Non-pigmented ciliary epithelial cell (primary cell): ENCODE results near the gene KCNN4.
A peak's percentile ranks its signal among the peaks of the same experiment; 100 is the strongest.
"Not testable (repeated sequence)": the region's sequence is repeated elsewhere in the genome, so short reads cannot be mapped to it uniquely, and the experiment has no call there.

Experiments used
- DNase-seq: peaks from one replicate; pipeline ENCODE4 v3.0.0-alpha.2; 2010; ENCODE audit warnings: low read depth

KCNN4 gene

DNA sequence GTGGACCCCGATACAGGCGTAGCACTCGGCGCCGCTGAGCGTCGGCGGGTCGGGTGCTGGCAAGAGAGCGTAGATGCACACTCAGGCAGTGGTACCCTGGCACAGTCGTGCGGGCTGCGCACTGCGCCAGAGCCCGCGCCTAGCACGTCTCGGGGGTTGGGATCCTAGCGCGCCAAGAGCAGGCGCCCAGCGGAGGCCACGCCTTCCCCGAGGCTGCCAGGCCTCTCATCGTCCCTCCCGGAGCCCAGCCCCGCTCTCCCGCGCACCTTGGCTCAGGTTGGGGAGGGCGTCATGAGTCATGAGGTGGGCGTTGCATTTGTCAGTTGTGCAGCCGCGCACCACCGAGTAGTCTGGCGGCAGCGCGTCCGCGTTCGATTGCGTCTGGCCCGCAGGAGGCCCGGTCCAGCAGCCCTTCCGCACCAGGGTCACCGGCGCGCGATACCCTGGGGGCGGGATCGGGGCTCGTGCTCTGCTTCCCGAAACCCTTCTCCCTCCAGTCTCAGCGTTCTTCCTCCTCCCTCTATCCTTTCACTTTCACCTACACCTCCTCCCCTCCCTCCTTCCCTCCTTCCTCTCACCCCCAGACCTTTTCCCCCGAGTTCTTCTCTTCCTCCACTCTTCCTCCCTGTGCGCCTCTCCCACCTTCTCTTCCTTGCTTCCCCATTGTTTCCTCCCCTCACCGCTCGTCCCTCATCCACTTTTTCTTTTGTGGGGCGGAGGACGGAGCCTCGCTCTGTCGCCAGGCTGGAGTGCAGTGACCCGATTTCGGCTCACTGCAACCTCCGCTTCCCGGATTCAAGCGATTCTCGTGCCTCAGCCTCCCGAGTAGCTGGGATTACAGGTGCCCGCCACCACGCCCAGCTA is 18.0 kb upstream of the KCNN4 start:
- no peak for DNase-seq

GRCh38 chr19:43798026-43798545 is 17.3 kb upstream of the KCNN4 start:
- no peak for DNase-seq

DNA sequence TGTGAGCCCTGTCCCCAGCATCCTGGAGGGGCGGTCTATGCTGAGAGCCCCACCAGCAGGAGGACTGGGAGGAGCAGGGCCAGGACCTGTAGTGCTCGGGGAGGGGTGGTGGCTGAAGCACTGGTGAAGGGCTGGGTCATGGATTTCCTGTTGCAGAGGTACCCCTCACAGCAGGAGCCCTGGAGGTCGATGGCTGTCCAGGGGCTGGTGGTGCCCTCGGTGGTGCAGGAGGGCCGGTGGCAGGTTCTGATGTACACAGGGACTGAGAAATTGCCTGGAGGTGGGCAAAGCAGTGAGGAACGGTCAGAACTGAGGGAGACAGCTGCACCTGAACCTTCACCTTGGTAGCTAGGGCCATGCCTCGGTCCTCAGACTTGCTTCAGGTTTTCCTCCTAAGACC is 16.8 kb upstream of the KCNN4 start:
- DNase-seq: no peak

DNA sequence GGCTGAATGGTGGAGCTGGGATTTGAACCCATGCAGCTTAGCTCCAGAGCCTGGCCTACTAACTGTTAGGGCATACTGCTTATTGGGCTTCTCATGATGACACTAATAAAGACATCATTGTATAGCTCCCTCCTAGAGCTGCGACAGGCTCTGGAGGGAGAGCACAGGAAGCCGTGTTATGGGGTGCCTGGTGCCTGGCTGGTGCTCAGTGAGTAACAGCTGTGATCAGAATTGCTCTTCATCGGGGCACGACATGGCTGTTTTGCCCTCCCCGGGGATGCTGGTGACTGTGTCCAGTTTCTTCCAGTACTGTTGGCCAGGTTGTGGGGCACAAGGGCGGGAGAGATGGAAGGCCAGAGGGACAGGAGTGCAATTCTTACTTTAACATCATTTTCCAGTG is 16.3 kb upstream of the KCNN4 start:
- DNase-seq: no peak

GRCh38 chr19:43790587-43790986 is 9.8 kb upstream of the KCNN4 start:
- no peak for DNase-seq

DNA sequence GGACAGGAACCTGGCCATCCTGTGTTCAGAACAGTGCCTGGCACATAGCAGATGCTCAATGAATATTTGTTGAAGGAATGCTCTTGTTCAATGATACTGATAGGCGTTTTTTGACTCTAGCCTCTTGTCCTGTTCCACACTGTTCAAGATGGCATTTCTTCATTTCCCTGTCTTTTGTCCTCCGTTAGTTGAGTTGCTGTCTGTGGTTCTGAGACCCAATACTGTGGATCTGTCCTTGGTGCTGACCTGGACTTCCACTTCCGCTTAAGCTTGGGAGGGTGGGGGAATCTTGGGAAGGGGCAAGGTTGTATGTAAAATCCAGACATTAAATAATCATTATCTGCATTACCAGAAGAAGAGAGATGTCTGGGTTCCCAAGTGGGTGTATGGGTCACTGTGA is 8.3 kb upstream of the KCNN4 start:
- no peak for DNase-seq

- no peak for DNase-seq
Observed at GRCh38 chr19:43786665-43787064, 5.9 kb upstream of the KCNN4 start.

- DNase-seq: no peak
Observed at GRCh38 chr19:43784981-43785808, 4.4 kb upstream of the KCNN4 start.

- peak; percentile 66 for DNase-seq
Observed at GRCh38 chr19:43784241-43784980, 3.6 kb upstream of the KCNN4 start.

DNA sequence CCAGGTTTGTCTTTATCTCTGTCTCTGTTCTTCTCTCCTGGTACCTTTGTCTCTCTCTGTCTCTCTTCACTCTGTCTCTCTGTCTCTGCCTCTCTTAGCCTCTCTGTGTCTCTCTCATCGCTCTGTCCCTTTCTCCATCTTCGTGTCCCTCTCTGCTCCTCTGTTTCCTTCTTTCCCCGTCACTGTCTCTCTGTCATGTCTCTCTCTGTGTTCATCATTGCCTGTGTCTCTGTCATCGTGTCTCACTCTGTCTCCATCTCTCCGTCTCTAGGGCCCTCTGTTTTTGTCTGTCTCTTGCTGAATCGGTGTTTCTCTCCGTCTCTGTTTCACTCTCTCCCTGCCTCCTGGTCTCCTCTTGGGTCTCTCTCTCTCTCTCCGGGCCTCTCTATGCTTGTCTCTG is 2.9 kb upstream of the KCNN4 start:
- no peak for DNase-seq

DNA sequence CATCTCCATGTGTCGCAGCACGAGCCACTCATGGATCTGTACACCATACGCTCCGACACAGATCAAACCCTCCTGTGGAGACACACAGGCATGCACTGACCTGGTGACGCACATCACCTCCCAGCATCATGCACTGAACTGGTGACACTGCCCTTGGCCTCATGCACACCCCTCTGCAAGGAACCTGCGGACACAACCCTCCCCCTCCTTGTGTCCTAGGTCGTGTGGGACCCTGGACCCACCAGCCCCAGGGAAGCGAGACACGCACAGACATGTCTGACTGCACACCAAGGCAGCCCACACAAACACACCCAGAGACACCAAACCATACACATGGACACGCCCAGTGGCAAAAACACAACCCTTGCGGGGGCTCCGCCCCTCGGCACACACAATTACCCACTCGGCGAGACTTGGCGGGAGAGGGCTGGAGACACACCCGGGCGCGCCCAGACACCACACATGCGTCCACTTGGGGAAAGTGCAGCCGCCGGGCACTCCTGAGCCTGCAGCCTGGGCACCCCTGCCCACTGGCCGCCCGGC is 2.0 kb upstream of the KCNN4 start:
- DNase-seq: no peak

DNA sequence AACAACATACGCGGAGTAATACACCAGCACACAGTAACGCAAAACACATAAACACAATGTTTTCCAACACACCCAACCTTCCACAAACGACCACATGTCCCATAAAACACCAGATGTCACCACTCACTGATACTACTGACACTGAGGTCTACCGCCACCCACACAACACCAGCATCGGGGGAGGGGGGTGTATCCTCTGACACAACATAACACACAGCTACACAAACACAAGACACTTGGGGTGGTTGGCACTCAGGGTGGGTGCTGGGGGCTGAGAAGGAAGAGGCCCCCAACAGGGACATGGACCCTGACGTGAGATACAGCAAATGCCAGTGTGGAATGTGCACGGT is 1.5 kb upstream of the KCNN4 start:
- DNase-seq: no peak

GRCh38 chr19:43781630-43782310 is 997 bp upstream of the KCNN4 start:
- DNase-seq: no peak

- DNase-seq: no peak
Observed at GRCh38 chr19:43779820-43780219, 953 bp downstream of the KCNN4 start.

DNA sequence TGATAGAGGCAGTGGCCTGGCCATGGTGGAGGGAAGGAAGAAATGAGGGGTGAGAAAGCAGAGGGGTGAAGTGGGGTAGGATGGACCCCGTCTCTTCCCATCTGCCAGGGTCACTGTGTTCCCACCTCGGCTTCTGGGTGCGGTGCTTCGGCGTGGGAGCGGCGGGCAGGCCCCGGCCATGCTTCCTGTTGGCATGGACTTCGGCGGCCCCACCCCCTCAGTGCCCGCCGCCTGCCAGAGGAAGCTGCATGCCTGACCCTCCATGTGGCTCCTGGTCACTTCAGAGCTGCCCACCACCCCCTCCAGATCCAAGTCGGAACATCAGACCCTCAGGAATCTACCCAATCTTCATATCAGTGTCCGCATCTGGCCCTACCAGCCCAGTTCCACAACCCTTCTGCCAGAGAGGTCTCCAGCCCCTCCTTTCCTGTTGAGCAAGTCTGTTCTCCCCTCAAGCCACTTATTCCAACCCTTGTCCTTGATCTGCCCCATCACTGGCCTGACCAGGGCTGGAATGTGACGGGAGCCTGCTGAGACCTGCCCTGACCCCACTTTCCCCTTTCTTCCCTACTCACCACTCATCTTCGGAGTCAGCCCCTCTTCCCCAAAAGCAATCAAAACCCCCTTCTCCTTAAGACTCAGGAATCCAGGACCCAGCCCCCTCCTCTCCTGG is 1.5 kb downstream of the KCNN4 start:
- no peak for DNase-seq

DNA sequence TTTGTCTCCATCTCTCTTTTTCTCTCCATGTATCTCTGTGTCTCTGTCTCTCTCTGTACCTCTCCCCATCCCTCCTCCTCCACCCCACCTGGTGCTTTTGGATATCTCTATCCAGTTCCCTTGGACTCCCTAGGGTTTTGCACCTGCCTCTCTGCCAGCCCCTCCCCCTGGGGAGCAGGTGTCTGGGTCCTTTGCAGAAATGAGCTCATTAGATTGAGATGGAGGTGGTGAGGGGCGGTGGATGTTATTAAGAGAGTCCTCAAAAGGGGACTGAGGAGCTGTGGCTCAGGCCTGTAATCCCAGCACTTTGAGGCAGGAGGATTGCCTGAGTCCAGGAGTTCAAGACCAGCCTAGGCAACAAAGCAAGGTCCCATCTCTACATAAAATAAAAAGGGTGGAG is 2.1 kb downstream of the KCNN4 start:
- no peak for DNase-seq

DNA sequence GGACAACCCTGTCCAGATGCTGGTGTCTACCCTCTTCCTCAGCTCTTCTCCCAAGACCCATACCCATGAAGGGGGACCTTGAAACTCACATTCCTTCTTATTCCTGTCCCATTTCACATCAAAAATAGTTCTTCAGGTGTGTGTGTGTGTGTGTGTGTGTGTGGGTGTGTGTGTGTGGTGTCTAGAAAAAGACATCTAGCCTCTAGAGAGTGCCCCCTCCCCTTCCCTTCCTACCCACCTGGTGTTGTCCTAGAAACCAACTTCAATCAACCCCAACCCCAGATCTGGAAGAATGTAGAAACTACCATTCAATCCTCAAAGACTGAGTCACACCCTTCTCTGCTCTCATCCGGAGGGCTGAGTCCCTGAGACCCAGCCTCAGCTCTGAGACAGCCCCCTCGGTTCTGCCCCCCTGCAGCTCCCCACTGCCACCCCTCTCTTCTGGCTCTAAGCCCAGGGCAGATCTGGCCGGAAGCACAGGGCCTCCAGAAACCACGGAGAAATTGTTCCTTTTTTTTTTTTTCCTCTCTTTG is 3.5 kb downstream of the KCNN4 start:
- no peak for DNase-seq

GRCh38 chr19:43776286-43776685 is 4.5 kb downstream of the KCNN4 start:
- no peak for DNase-seq

- no peak for DNase-seq
Observed at GRCh38 chr19:43775299-43775890, 5.4 kb downstream of the KCNN4 start.

DNA sequence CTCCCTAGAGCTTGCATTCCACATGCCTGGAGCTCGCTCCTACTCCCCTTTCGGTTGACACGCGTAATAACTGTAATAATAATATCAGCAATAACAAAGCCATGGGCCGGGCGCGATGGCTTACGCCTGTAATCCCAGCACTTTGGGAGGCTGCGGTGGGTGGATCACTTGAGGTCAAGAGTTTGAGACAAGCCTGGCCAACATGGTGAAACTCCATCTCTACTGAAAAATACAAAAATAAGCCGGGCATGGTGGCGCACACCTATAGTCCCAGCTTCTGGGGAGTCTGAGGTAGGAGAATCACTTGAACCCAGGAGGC is 5.9 kb downstream of the KCNN4 start:
- not testable (repeated sequence) for DNase-seq
